CD14-positive monocyte (primary cell): Measurements from ENCODE around the gene CCDC178. TPM values are rescaled to one million over a fixed set of nuclear protein-coding genes. Genes with fewer than 3 reads are reported as not detected.

Experiments used
- DNase-seq, 3 donors: peaks; one replicate each; pipeline ENCODE4 v3.0.0-alpha.2; 2011 to 2022
- H2AFZ ChIP-seq: 2 replicates; pipeline ENCODE4 v1.6.0; 2012; ENCODE audit warnings: mild to moderate bottlenecking, low read depth, low read length, inconsistent platforms; ENCODE audit not compliant: insufficient read depth, poor library complexity, severe bottlenecking
- H3K27ac ChIP-seq, 2 donors: 1 replicate in 1 of 2; 2 replicates in 1 of 2; pipeline ENCODE4 v1.5.1; 2012 to 2013; ENCODE audit warnings: low read length in 2 of 2, control low read depth in 1 of 2, inconsistent platforms in 1 of 2, low read depth in 1 of 2, mild to moderate bottlenecking in 1 of 2
- H3K27me3 ChIP-seq, 2 donors: one replicate each; pipeline versions ENCODE4 v1.6.0 to v1.6.1; 2011 to 2013; ENCODE audit warnings: low read length in 2 of 2; ENCODE audit not compliant: control insufficient read depth in 2 of 2, insufficient read depth in 2 of 2
- H3K36me3 ChIP-seq, 2 donors: replicated peaks in 1 of 2; 1 replicate in 1 of 2; 2 replicates in 1 of 2; pipeline versions ENCODE4 v1.5.1 to v1.6.1; 2012 to 2013; ENCODE audit warnings: low read length in 2 of 2, control low read depth in 1 of 2, inconsistent platforms in 1 of 2, mild to moderate bottlenecking in 1 of 2; ENCODE audit not compliant: insufficient read depth in 2 of 2, control insufficient read depth in 1 of 2
- H3K4me1 ChIP-seq, 2 donors: 1 replicate in 1 of 2; 2 replicates in 1 of 2; pipeline versions ENCODE4 v1.5.1 to v1.6.1; 2012 to 2013; ENCODE audit warnings: low read length in 2 of 2, control low read depth in 1 of 2, inconsistent platforms in 1 of 2, mild to moderate bottlenecking in 1 of 2, moderate library complexity in 1 of 2; ENCODE audit not compliant: insufficient read depth in 2 of 2, control insufficient read depth in 1 of 2
- H3K4me2 ChIP-seq: replicated peaks from 2 replicates; pipeline ENCODE3; 2012; ENCODE audit warnings: low read length, moderate library complexity, mild to moderate bottlenecking; ENCODE audit not compliant: poor library complexity, severe bottlenecking; ENCODE audit errors: extremely low read depth
- H3K4me3 ChIP-seq, 3 experiments: fragments of 200-600 bp in 1 of 3; sonication (generic) in 1 of 3; replicated peaks in 1 of 3; 1 replicate in 2 of 3; 2 replicates in 1 of 3; pipeline ENCODE4 v1.5.1; 2011 to 2013; ENCODE audit warnings: low read length in 3 of 3, mild to moderate bottlenecking in 3 of 3, control low read depth in 2 of 3, low read depth in 2 of 3, inconsistent platforms in 1 of 3, moderate library complexity in 1 of 3
- H3K79me2 ChIP-seq: 2 replicates; pipeline ENCODE4 v1.6.0; 2012; ENCODE audit warnings: mild to moderate bottlenecking, control low read depth, inconsistent platforms, low read length, moderate library complexity; ENCODE audit not compliant: insufficient read depth
- H3K9ac ChIP-seq: 2 replicates; pipeline ENCODE4 v1.6.0; 2017; ENCODE audit warnings: low read length, mild to moderate bottlenecking; ENCODE audit not compliant: insufficient read depth, poor library complexity, severe bottlenecking
- H3K9me3 ChIP-seq, 2 donors: replicated peaks in 1 of 2; 1 replicate in 1 of 2; 2 replicates in 1 of 2; pipeline versions ENCODE4 v1.5.1 to v1.6.1; 2012 to 2013; ENCODE audit warnings: low read length in 2 of 2, control low read depth in 1 of 2; ENCODE audit not compliant: control insufficient read depth in 1 of 2, insufficient read depth in 1 of 2
- H4K20me1 ChIP-seq: 2 replicates; pipeline ENCODE4 v1.6.0; 2012; ENCODE audit warnings: mild to moderate bottlenecking, low read length, control low read depth, moderate library complexity; ENCODE audit not compliant: insufficient read depth
- H3K27ac Mint-ChIP-seq, 7 donors: one replicate each; pipeline ENCODE4 v1.8.0; 2020; ENCODE audit warnings: mild to moderate bottlenecking in 7 of 7, mixed read lengths in 7 of 7, moderate library complexity in 6 of 7, inconsistent platforms in 2 of 7
- H3K27me3 Mint-ChIP-seq, 3 donors: one replicate each; pipeline ENCODE4 v1.8.0; 2021 to 2022; ENCODE audit warnings: low read depth in 3 of 3, mild to moderate bottlenecking in 3 of 3, mixed read lengths in 3 of 3, moderate library complexity in 3 of 3, inconsistent platforms in 1 of 3
- H3K36me3 Mint-ChIP-seq, 2 donors: one replicate each; pipeline ENCODE4 v1.8.0; 2020; ENCODE audit warnings: mixed read lengths in 2 of 2, inconsistent platforms in 1 of 2, mild to moderate bottlenecking in 1 of 2
- H3K4me1 Mint-ChIP-seq: one replicate; pipeline ENCODE4 v1.8.0; 2020; ENCODE audit warnings: mild to moderate bottlenecking, mixed read lengths
- H3K4me3 Mint-ChIP-seq, 2 donors: one replicate each; pipeline ENCODE4 v1.8.0; 2020; ENCODE audit warnings: mild to moderate bottlenecking in 2 of 2, mixed read lengths in 2 of 2, moderate library complexity in 1 of 2
- H3K9me3 Mint-ChIP-seq, 7 donors: one replicate each; pipeline ENCODE4 v1.8.0; 2020 to 2022; ENCODE audit warnings: mixed read lengths in 7 of 7, mild to moderate bottlenecking in 6 of 7, moderate library complexity in 6 of 7, inconsistent platforms in 2 of 7
- CTCF ChIP-seq: fragments of 200-600 bp; IDR thresholded peaks from one replicate; pipeline ENCODE4 v1.8.0; 2022; ENCODE audit warnings: antibody characterized with exemption, mild to moderate bottlenecking
- WGBS: methylation state at CpG from one replicate; pipeline ENCODE4 v1.1.5; 2013; ENCODE audit warnings: missing lambda C conversion rate; ENCODE audit not compliant: insufficient coverage; 5-methylcytosine and 5-hydroxymethylcytosine counted together
- intact Hi-C, 2 donors: fragments of 100-400 bp; cut with micrococcal nuclease; formaldehyde crosslinking; loops; one replicate each; pipeline versions ENCODE4 v1.15.0 to v1.15.1; 2023
- polyA plus RNA-seq, 3 donors: library from polyadenylated mRNA; depleted of rRNA in 1 of 3; unstranded in 2 of 3; stranded (reverse) in 1 of 3; fragments of 300-500 nt in 2 of 3; fragments of >200 nt in 1 of 3; fragmentation: Illumina TruSeq in 2 of 3; gene quantifications; 1 replicate in 2 of 3; 2 replicates in 1 of 3; pipeline ENCODE4 v1.2.3, GENCODE V29; 2012 to 2021

CCDC178 gene
- polyA plus RNA-seq, 3 donors = not detected

GRCh38 chr18:32998285-32998684, 442.2 kb downstream of the CCDC178 start:
- Histone ChIP-seq H3K27me3 (no peaks in the 10 kb centered on the region), H3K4me1 (no peaks in the 10 kb centered on the region), H3K9me3 (peaks cover 0 to 8% of the 10 kb centered on the region in 2 donors), H3K4me3 (no peak overlapping the region), H3K36me3 (no peaks in the 10 kb centered on the region), H3K4me2 (no peak overlapping the region), H3K27ac (no peak overlapping the region), H3K79me2 (no peaks in the 10 kb centered on the region), H3K9ac (no peak overlapping the region), H4K20me1 (no peaks in the 10 kb centered on the region), H2AFZ (no peak overlapping the region)
- intact Hi-C loops = no loop called here
- H3K27ac Mint-ChIP-seq = no peak overlapping the region
- DNase-seq = no peak
- 93% methylated on average over 3 of the region's 3 CpGs for WGBS
- TF ChIP-seq CTCF = no peak
- H3K4me3 Mint-ChIP-seq = no peak overlapping the region
- no peaks in the 10 kb centered on the region for H3K36me3 Mint-ChIP-seq
- H3K4me1 Mint-ChIP-seq = no peaks in the 10 kb centered on the region
- H3K27me3 Mint-ChIP-seq = peaks cover 0 to 1% (median 0%) of the 10 kb centered on the region in 3 donors
- H3K9me3 Mint-ChIP-seq = peaks cover 0 to 16% (median 4%) of the 10 kb centered on the region in 7 donors

- Histone ChIP-seq H3K4me3 (no peak overlapping the region), H2AFZ (no peak overlapping the region), H3K4me2 (no peak overlapping the region), H4K20me1 (no peaks in the 10 kb centered on the region), H3K9me3 (no peaks in the 10 kb centered on the region), H3K27ac (no peak overlapping the region), H3K36me3 (no peaks in the 10 kb centered on the region), H3K79me2 (no peaks in the 10 kb centered on the region), H3K27me3 (no peaks in the 10 kb centered on the region), H3K9ac (no peak overlapping the region), H3K4me1 (no peaks in the 10 kb centered on the region)
- Mint-ChIP-seq H3K27ac (no peak overlapping the region), H3K4me3 (no peak overlapping the region), H3K4me1 (no peaks in the 10 kb centered on the region), H3K36me3 (no peaks in the 10 kb centered on the region), H3K27me3 (no peaks in the 10 kb centered on the region), H3K9me3 (peaks cover 0 to 2% (median 0%) of the 10 kb centered on the region in 7 donors)
- no peak for DNase-seq
- intact Hi-C loops = no loop called here
- no peak for TF ChIP-seq CTCF
- WGBS = no CpG with 5 or more reads among the region's 1 CpG
Measured at GRCh38 chr18:32983721-32984120, 456.8 kb downstream of the CCDC178 start.
